Measurements from ENCODE around the gene ARL5B. TPM values are rescaled to one million over a fixed set of nuclear protein-coding genes. Genes with fewer than 3 reads are reported as not detected.

Gene ARL5B, protein sequence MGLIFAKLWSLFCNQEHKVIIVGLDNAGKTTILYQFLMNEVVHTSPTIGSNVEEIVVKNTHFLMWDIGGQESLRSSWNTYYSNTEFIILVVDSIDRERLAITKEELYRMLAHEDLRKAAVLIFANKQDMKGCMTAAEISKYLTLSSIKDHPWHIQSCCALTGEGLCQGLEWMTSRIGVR
- total RNA-seq: 11.0 TPM in 2 replicates

GRCh38 chr10:18659125-18659818 is at the start of gene ARL5B:
TSS of gene ARL5B (plus strand) at chr10:18659431. CDS start at chr10:18659638, 207 bp downstream.

DNA sequence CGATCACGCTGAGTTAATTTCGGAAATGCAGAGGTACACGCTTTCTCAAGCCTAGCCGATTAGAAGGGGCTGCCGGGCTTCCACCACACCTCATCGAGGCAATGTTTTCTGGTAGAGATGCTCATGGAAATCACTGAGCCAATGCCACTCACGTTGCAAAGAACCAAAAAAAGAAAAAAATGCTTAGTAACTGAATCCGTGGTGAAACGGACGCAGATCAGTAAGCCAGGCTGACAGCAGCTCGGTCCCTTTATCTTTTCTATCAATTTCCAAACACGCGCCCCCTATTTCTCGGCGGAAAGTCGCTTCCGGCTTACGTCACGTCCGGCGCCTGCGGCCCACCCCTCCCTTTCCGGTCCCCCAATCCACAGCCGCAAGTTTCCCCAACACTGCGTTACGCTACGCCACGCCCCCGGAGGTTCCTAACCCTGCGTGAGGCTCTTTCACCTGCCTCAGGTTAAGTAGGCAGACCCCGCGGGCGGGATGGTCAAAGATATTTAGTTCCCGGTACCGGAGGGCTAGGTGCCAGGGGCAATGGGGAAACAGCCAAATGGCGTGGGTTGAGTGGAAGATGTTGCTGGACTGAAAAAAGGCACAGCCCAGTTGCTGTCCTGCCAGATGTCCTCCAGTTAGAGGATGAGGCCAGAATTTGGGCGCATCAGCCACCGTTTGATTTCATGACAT is 7.8 kb upstream of the ARL5B start, which contains the start of gene NSUN6:
TSS of gene NSUN6 (minus strand) at position 264 of the 684 bp plus-strand sequence. CDS start 384 bp downstream, outside the sequence.

Other genes with a start within 250 kb of the ARL5B start
- 4.3 and 6.4 TPM in 2 replicates for gene NSUN6, start 7.8 kb upstream of the ARL5B start, total RNA-seq